Measurements from ENCODE around the gene OSBPL5. TPM values are rescaled to one million over a fixed set of nuclear protein-coding genes. Genes with fewer than 3 reads are reported as not detected.

The OSBPL5 gene
- total RNA-seq, 4 donors from 2014 or later, result 43.4 to 75.2 (median 56.8) TPM

- Histone ChIP-seq H3K4me1 (peaks cover 14% of the 10 kb centered on the region), H3K27ac (peak overlapping the region; percentile 16), H3K27me3 (no peaks in the 10 kb centered on the region), H3K4me3 (no peak overlapping the region), H3K9me3 (no peaks in the 10 kb centered on the region), H3K36me3 (peaks cover 55% of the 10 kb centered on the region)
- TF ChIP-seq POLR2A (IDR thresholded peaks at IDR 0.05) (no peak), POLR2AphosphoS5 (IDR thresholded peaks at IDR 0.05) (peak in 1 of 3 donors; percentile 8)
- peak; percentile 59 to 68 for DNase-seq (ENCODE audit: low spot score in 2 of 2)
- 31% methylated on average over 15 of the region's 15 CpGs for WGBS
Observed at GRCh38 chr11:3095712-3096361, 69.3 kb downstream of the OSBPL5 start.

GRCh38 chr11:3094223-3094824 lies 70.8 kb downstream of the OSBPL5 start:
- WGBS, result 93% methylated on average over 10 of the region's 21 CpGs
- DNase-seq (ENCODE audit: low spot score in 2 of 2), result peak; percentile 56 to 70
- H3K27ac ChIP-seq, result no peak overlapping the region
- peaks cover 14% of the 10 kb centered on the region for H3K4me1 ChIP-seq
- H3K4me3 ChIP-seq, result no peak overlapping the region
- H3K36me3 ChIP-seq, result peaks cover 57% of the 10 kb centered on the region
- H3K27me3 ChIP-seq, result no peaks in the 10 kb centered on the region
- no peaks in the 10 kb centered on the region for H3K9me3 ChIP-seq
- TF ChIP-seq EP300 (IDR thresholded peaks at IDR 0.05), result no peak
- TF ChIP-seq CTCF (IDR thresholded peaks at IDR 0.05), result no peak
- TF ChIP-seq POLR2A (IDR thresholded peaks at IDR 0.05), result no peak
- no peak for TF ChIP-seq POLR2AphosphoS5 (IDR thresholded peaks at IDR 0.05)

- peak; percentile 69 to 71 for DNase-seq (ENCODE audit: low spot score in 2 of 2)
- H3K27ac ChIP-seq, result no peak overlapping the region
- H3K9me3 ChIP-seq, result no peaks in the 10 kb centered on the region
- no peak overlapping the region for H3K4me3 ChIP-seq
- peaks cover 60% of the 10 kb centered on the region for H3K36me3 ChIP-seq
- peaks cover 14% of the 10 kb centered on the region for H3K4me1 ChIP-seq
- whole genome bisulfite sequencing, result 87% methylated on average over 19 of the region's 36 CpGs
- H3K27me3 ChIP-seq, result no peaks in the 10 kb centered on the region
- TF ChIP-seq POLR2AphosphoS5 (IDR thresholded peaks at IDR 0.05), result no peak
- no peak for TF ChIP-seq CTCF (IDR thresholded peaks at IDR 0.05)
- TF ChIP-seq POLR2A (IDR thresholded peaks at IDR 0.05), result no peak
- no peak for TF ChIP-seq EP300 (IDR thresholded peaks at IDR 0.05)
Observed at GRCh38 chr11:3093281-3094191, 71.6 kb downstream of the OSBPL5 start.

- Histone ChIP-seq H3K4me1 (peaks cover 14% of the 10 kb centered on the region), H3K4me3 (no peak overlapping the region), H3K36me3 (peaks cover 69% of the 10 kb centered on the region), H3K27me3 (no peaks in the 10 kb centered on the region), H3K27ac (no peak overlapping the region), H3K9me3 (no peaks in the 10 kb centered on the region)
- TF ChIP-seq POLR2AphosphoS5 (IDR thresholded peaks at IDR 0.05) (no peak), EP300 (IDR thresholded peaks at IDR 0.05) (no peak), POLR2A (IDR thresholded peaks at IDR 0.05) (no peak)
- peak; percentile 64 to 71 for DNase-seq (ENCODE audit: low spot score in 2 of 2)
- 90% methylated on average over 6 of the region's 15 CpGs for WGBS
Observed at GRCh38 chr11:3092603-3093141, 72.4 kb downstream of the OSBPL5 start.

- DNase-seq (ENCODE audit: low spot score in 2 of 2), result peak; percentile 76 to 82
- Histone ChIP-seq H3K36me3 (peaks cover 66% of the 10 kb centered on the region), H3K27ac (no peak overlapping the region), H3K4me3 (no peak overlapping the region), H3K9me3 (no peaks in the 10 kb centered on the region), H3K4me1 (peaks cover 14% of the 10 kb centered on the region), H3K27me3 (no peaks in the 10 kb centered on the region)
- WGBS, result 80% methylated on average over 16 of the region's 27 CpGs
- TF ChIP-seq POLR2A (IDR thresholded peaks at IDR 0.05) (no peak), POLR2AphosphoS5 (IDR thresholded peaks at IDR 0.05) (no peak), EP300 (IDR thresholded peaks at IDR 0.05) (no peak), CTCF (IDR thresholded peaks at IDR 0.05) (peak; percentile 95 to 99)
Observed at GRCh38 chr11:3091846-3092602, 73.1 kb downstream of the OSBPL5 start.
